GM23338 (cell line): ENCODE results near the gene APBA1. TPM values are rescaled to one million over a fixed set of nuclear protein-coding genes. Genes with fewer than 3 reads are reported as not detected.

ENCODE experiments used
- ATAC-seq: fragments of 200-7000 bp; cut with Tn5 transposase; 3 replicates; pipeline ENCODE4 v1.9.1; 2020
- DNase-seq: peaks from one replicate; pipeline ENCODE4 v3.0.0-alpha.2; 2015; ENCODE audit warnings: low spot score
- H2AFZ ChIP-seq: fragments of 200-600 bp; sonication (generic); 2 replicates; pipeline ENCODE4 v1.8.0; 2016; ENCODE audit warnings: antibody characterized with exemption, mild to moderate bottlenecking, moderate library complexity
- H3F3A ChIP-seq: fragments of 200-600 bp; sonication (generic); replicated peaks from 2 replicates; pipeline ENCODE4 v1.8.0; 2017; ENCODE audit warnings: antibody characterized with exemption, mixed run types, low read depth
- H3K27ac ChIP-seq: fragments of 200-600 bp; sonication (generic); 2 replicates; pipeline ENCODE4 v1.6.1; 2016; ENCODE audit warnings: low read depth
- H3K27me3 ChIP-seq: fragments of 200-600 bp; sonication (generic); 2 replicates; pipeline ENCODE4 v1.8.0; 2016; ENCODE audit warnings: mild to moderate bottlenecking, mixed run types, moderate library complexity; ENCODE audit not compliant: insufficient read depth
- H3K36me3 ChIP-seq: fragments of 200-600 bp; sonication (generic); 2 replicates; pipeline ENCODE4 v1.8.0; 2016; ENCODE audit warnings: mild to moderate bottlenecking; ENCODE audit not compliant: insufficient read depth
- H3K4me1 ChIP-seq: fragments of 200-600 bp; sonication (generic); 2 replicates; pipeline ENCODE4 v1.8.0; 2016; ENCODE audit warnings: mild to moderate bottlenecking, moderate library complexity; ENCODE audit not compliant: insufficient read depth
- H3K4me2 ChIP-seq: fragments of 200-600 bp; sonication (generic); 2 replicates; pipeline ENCODE4 v1.7.1; 2017; ENCODE audit warnings: mixed run types
- H3K4me3 ChIP-seq: fragments of 200-600 bp; sonication (generic); 2 replicates; pipeline ENCODE4 v1.6.1; 2016; ENCODE audit warnings: mixed run types
- H3K79me2 ChIP-seq: fragments of 200-600 bp; sonication (generic); replicated peaks from 2 replicates; pipeline ENCODE4 v1.8.0; 2017; ENCODE audit warnings: mild to moderate bottlenecking; ENCODE audit not compliant: insufficient read depth
- H3K9me2 ChIP-seq: fragments of 200-600 bp; sonication (generic); 2 replicates; pipeline ENCODE4 v1.8.0; 2017; ENCODE audit not compliant: insufficient read depth
- H4K20me1 ChIP-seq: fragments of 200-600 bp; sonication (generic); replicated peaks from 2 replicates; pipeline ENCODE4 v1.8.0; 2017; ENCODE audit warnings: mild to moderate bottlenecking; ENCODE audit not compliant: insufficient read depth
- H3K27ac Mint-ChIP-seq: 2 replicates; pipeline ENCODE4 v1.8.0; 2020; ENCODE audit warnings: inconsistent platforms, mild to moderate bottlenecking, moderate library complexity, mixed read lengths
- H3K27me3 Mint-ChIP-seq: 3 replicates; pipeline ENCODE4 v1.8.0; 2022; ENCODE audit warnings: low read depth, mild to moderate bottlenecking, moderate library complexity, mixed read lengths, inconsistent platforms; ENCODE audit not compliant: insufficient read depth, poor library complexity
- H3K36me3 Mint-ChIP-seq: 3 replicates; pipeline ENCODE4 v1.8.0; 2021; ENCODE audit warnings: low read depth, mild to moderate bottlenecking, inconsistent platforms, moderate library complexity, mixed read lengths
- H3K4me1 Mint-ChIP-seq: 3 replicates; pipeline ENCODE4 v1.8.0; 2020; ENCODE audit warnings: mild to moderate bottlenecking, inconsistent platforms, mixed read lengths
- H3K4me3 Mint-ChIP-seq: 3 replicates; pipeline ENCODE4 v1.8.0; 2021; ENCODE audit warnings: moderate library complexity, mild to moderate bottlenecking, inconsistent platforms, mixed read lengths
- H3K9me3 Mint-ChIP-seq: 3 replicates; pipeline ENCODE4 v1.8.0; 2020; ENCODE audit warnings: moderate library complexity, mild to moderate bottlenecking, inconsistent platforms, mixed read lengths
- CREB1 ChIP-seq: fragments of 250-450 bp; sonication (Bioruptor Pico); IDR thresholded peaks from 2 replicates; pipeline ENCODE4 v1.5.0; 2020; ENCODE audit warnings: low read depth, mild to moderate bottlenecking, moderate library complexity
- EZH2 ChIP-seq: fragments of 200-600 bp; sonication (generic); IDR thresholded peaks from one replicate; pipeline ENCODE4 v1.8.0; 2017; ENCODE audit warnings: antibody characterized with exemption, mild to moderate bottlenecking, low read depth; ENCODE audit not compliant: unreplicated experiment
- STAT1 ChIP-seq: IDR thresholded peaks from one replicate; pipeline ENCODE4 v1.6.1; 2016; ENCODE audit warnings: antibody characterized with exemption; ENCODE audit not compliant: unreplicated experiment
- ZNF114 ChIP-seq: fragments of 250-450 bp; sonication (Bioruptor Pico); IDR thresholded peaks from 2 replicates; pipeline ENCODE4 v1.5.0; 2020; ENCODE audit warnings: mild to moderate bottlenecking, moderate library complexity
- polyA plus RNA-seq: library from polyadenylated mRNA; unstranded; fragments of >200 nt; fragmentation: Nextera tagmentation; extraction: Ambion mirVana; gene quantifications from 2 replicates; pipeline ENCODE4 v1.2.1, GENCODE V29; 2016
- total RNA-seq: library from RNA; depleted of rRNA; stranded (reverse); fragments of >200 nt; shearing (Covaris generic); gene quantifications from 2 replicates; pipeline ENCODE4 v1.2.3, GENCODE V29; 2014
- TF ChIP-seq, protein P1 (sequence below): fragments of 250-450 bp; sonication (Bioruptor Pico); IDR thresholded peaks from 2 replicates; pipeline ENCODE4 v1.5.0; 2020; ENCODE audit warnings: mild to moderate bottlenecking, moderate library complexity
- TF ChIP-seq, protein P2 (sequence below): IDR thresholded peaks from one replicate; pipeline ENCODE4 v1.6.1; 2018; ENCODE audit warnings: antibody characterized with exemption; ENCODE audit not compliant: unreplicated experiment

APBA1 gene
- total and polyA plus RNA-seq, 2 experiments from 2014 or later = 0.26 to 1.0 TPM

DNA sequence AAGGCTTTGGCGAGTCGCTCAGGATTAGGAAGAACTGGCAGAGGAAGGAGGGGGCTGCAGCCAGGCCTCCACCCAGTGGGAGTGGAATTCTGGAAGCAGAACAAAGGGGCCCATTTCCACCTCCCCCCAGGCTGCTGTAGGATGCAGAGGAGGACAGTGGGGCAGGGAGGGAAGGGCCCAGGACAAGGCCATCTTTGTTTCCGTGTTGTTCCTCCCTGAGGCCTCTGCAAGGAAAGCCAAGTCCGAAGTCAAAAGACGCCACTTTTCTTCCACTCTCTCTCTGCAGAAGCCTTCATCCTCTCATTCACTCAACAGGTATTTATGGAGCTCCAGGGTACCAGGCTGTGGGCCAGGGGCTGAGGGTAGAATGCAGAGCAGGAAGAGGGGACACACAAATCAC, 276.5 kb downstream of the APBA1 start:
- TF ChIP-seq CREB1 = no peak
- TF ChIP-seq ZNF114 (CRISPR knock-in tag) = no peak
- no peak for TF ChIP-seq EZH2
- TF ChIP-seq STAT1 = no peak
- TF ChIP-seq, protein P1, sequence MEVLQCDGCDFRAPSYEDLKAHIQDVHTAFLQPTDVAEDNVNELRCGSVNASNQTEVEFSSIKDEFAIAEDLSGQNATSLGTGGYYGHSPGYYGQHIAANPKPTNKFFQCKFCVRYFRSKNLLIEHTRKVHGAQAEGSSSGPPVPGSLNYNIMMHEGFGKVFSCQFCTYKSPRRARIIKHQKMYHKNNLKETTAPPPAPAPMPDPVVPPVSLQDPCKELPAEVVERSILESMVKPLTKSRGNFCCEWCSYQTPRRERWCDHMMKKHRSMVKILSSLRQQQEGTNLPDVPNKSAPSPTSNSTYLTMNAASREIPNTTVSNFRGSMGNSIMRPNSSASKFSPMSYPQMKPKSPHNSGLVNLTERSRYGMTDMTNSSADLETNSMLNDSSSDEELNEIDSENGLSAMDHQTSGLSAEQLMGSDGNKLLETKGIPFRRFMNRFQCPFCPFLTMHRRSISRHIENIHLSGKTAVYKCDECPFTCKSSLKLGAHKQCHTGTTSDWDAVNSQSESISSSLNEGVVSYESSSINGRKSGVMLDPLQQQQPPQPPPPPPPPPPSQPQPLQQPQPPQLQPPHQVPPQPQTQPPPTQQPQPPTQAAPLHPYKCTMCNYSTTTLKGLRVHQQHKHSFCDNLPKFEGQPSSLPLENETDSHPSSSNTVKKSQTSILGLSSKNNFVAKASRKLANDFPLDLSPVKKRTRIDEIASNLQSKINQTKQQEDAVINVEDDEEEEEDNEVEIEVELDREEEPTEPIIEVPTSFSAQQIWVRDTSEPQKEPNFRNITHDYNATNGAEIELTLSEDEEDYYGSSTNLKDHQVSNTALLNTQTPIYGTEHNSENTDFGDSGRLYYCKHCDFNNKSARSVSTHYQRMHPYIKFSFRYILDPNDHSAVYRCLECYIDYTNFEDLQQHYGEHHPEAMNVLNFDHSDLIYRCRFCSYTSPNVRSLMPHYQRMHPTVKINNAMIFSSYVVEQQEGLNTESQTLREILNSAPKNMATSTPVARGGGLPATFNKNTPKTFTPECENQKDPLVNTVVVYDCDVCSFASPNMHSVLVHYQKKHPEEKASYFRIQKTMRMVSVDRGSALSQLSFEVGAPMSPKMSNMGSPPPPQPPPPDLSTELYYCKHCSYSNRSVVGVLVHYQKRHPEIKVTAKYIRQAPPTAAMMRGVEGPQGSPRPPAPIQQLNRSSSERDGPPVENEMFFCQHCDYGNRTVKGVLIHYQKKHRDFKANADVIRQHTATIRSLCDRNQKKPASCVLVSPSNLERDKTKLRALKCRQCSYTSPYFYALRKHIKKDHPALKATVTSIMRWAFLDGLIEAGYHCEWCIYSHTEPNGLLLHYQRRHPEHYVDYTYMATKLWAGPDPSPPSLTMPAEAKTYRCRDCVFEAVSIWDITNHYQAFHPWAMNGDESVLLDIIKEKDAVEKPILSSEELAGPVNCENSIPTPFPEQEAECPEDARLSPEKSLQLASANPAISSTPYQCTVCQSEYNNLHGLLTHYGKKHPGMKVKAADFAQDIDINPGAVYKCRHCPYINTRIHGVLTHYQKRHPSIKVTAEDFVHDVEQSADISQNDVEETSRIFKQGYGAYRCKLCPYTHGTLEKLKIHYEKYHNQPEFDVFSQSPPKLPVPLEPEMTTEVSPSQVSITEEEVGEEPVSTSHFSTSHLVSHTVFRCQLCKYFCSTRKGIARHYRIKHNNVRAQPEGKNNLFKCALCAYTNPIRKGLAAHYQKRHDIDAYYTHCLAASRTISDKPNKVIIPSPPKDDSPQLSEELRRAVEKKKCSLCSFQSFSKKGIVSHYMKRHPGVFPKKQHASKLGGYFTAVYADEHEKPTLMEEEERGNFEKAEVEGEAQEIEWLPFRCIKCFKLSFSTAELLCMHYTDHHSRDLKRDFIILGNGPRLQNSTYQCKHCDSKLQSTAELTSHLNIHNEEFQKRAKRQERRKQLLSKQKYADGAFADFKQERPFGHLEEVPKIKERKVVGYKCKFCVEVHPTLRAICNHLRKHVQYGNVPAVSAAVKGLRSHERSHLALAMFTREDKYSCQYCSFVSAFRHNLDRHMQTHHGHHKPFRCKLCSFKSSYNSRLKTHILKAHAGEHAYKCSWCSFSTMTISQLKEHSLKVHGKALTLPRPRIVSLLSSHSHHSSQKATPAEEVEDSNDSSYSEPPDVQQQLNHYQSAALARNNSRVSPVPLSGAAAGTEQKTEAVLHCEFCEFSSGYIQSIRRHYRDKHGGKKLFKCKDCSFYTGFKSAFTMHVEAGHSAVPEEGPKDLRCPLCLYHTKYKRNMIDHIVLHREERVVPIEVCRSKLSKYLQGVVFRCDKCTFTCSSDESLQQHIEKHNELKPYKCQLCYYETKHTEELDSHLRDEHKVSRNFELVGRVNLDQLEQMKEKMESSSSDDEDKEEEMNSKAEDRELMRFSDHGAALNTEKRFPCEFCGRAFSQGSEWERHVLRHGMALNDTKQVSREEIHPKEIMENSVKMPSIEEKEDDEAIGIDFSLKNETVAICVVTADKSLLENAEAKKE (CRISPR knock-in tag) = no peak
- TF ChIP-seq, protein P2, sequence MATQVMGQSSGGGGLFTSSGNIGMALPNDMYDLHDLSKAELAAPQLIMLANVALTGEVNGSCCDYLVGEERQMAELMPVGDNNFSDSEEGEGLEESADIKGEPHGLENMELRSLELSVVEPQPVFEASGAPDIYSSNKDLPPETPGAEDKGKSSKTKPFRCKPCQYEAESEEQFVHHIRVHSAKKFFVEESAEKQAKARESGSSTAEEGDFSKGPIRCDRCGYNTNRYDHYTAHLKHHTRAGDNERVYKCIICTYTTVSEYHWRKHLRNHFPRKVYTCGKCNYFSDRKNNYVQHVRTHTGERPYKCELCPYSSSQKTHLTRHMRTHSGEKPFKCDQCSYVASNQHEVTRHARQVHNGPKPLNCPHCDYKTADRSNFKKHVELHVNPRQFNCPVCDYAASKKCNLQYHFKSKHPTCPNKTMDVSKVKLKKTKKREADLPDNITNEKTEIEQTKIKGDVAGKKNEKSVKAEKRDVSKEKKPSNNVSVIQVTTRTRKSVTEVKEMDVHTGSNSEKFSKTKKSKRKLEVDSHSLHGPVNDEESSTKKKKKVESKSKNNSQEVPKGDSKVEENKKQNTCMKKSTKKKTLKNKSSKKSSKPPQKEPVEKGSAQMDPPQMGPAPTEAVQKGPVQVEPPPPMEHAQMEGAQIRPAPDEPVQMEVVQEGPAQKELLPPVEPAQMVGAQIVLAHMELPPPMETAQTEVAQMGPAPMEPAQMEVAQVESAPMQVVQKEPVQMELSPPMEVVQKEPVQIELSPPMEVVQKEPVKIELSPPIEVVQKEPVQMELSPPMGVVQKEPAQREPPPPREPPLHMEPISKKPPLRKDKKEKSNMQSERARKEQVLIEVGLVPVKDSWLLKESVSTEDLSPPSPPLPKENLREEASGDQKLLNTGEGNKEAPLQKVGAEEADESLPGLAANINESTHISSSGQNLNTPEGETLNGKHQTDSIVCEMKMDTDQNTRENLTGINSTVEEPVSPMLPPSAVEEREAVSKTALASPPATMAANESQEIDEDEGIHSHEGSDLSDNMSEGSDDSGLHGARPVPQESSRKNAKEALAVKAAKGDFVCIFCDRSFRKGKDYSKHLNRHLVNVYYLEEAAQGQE = no peak
- Mint-ChIP-seq H3K27me3 (peaks cover 2% of the 10 kb centered on the region), H3K9me3 (no peaks in the 10 kb centered on the region), H3K27ac (no peak overlapping the region), H3K36me3 (0 out of 3 replicates have a peak, but pooled peaks cover under 1% of the 10 kb centered on the region), H3K4me1 (no peaks in the 10 kb centered on the region), H3K4me3 (no peak overlapping the region)
- no peak overlapping the region for H3K27ac ChIP-seq
- H3K27me3 ChIP-seq = no peaks in the 10 kb centered on the region
- H3K4me2 ChIP-seq = no peak overlapping the region
- no peak overlapping the region for H3K4me3 ChIP-seq
- no peaks in the 10 kb centered on the region for H3K36me3 ChIP-seq
- no peaks in the 10 kb centered on the region for H3K4me1 ChIP-seq
- H4K20me1 ChIP-seq = no peaks in the 10 kb centered on the region
- no peak overlapping the region for H2AFZ ChIP-seq
- DNase-seq (no peak), ATAC-seq (no peak)
- H3K79me2 ChIP-seq = no peaks in the 10 kb centered on the region
- H3K9me2 ChIP-seq = peaks cover 4% of the 10 kb centered on the region; the same call in 1 of the 2 replicates
- no peaks in the 10 kb centered on the region for H3F3A ChIP-seq
